IMR-90 (cell line): ENCODE measurements around the gene SUN1. TPM values are rescaled to one million over a fixed set of nuclear protein-coding genes. Genes with fewer than 3 reads are reported as not detected.

ENCODE experiments used
- ATAC-seq: fragments of 200-7000 bp; cut with Tn5 transposase; 2 replicates; pipeline ENCODE4 v1.9.1; 2020; ENCODE audit warnings: low read depth, mild to moderate bottlenecking, moderate library complexity
- BruUV-seq: library from RNA; stranded (reverse); fragments of 400-500 nt; replicated peaks from 2 replicates; lab custom pipeline; 2021; lab: Mats Ljungman, UMichigan
- CTCF ChIA-PET: fragments of 300-600 bp; formaldehyde crosslinking; extraction: SDS; loops from one replicate; lab custom pipeline; 2021; ENCODE audit warnings: antibody characterized with exemption; lab: Yijun Ruan, JAX
- POLR2A ChIA-PET: fragments of 300-600 bp; sonication (Branson Sonifier 250); formaldehyde crosslinking; loops from one replicate; lab custom pipeline; 2022; ENCODE audit warnings: antibody characterized with exemption; ENCODE audit not compliant: unreplicated experiment; lab: Charles Lee
- DNase-seq: peaks from one replicate; pipeline ENCODE4 v3.0.0; 2013
- H2AFZ ChIP-seq: replicated peaks from 2 replicates; pipeline ENCODE3; 2013; ENCODE audit warnings: low read length, mild to moderate bottlenecking; ENCODE audit not compliant: poor library complexity
- H2AK5ac ChIP-seq: 2 replicates; pipeline ENCODE4 v1.6.1; 2013; ENCODE audit warnings: low read depth, low read length, inconsistent platforms
- H2AK9ac ChIP-seq: replicated peaks from 2 replicates; pipeline ENCODE3; 2013; ENCODE audit warnings: mild to moderate bottlenecking, low read depth, low read length, moderate library complexity; ENCODE audit not compliant: poor library complexity
- H2BK120ac ChIP-seq: 2 replicates; pipeline ENCODE4 v1.6.1; 2013; ENCODE audit warnings: low read depth, low read length, inconsistent platforms
- H2BK15ac ChIP-seq: 3 replicates; pipeline ENCODE4 v1.6.1; 2013; ENCODE audit warnings: low read depth, low read length, inconsistent platforms
- H2BK20ac ChIP-seq: 2 replicates; pipeline ENCODE4 v1.6.1; 2013; ENCODE audit warnings: low read depth, mild to moderate bottlenecking, inconsistent platforms, low read length, moderate library complexity
- H2BK5ac ChIP-seq: 2 replicates; pipeline ENCODE4 v1.6.1; 2013; ENCODE audit warnings: mild to moderate bottlenecking, low read depth, low read length, inconsistent platforms; ENCODE audit not compliant: poor library complexity, severe bottlenecking
- H3K14ac ChIP-seq: replicated peaks from 2 replicates; pipeline ENCODE4 v1.6.1; 2013; ENCODE audit warnings: low read depth, low read length, inconsistent platforms
- H3K18ac ChIP-seq: 2 replicates; pipeline ENCODE4 v1.6.1; 2013; ENCODE audit warnings: low read depth, low read length, control low read depth
- H3K23ac ChIP-seq: 2 replicates; pipeline ENCODE4 v1.6.1; 2013; ENCODE audit warnings: low read depth, low read length, inconsistent platforms
- H3K27ac ChIP-seq: 2 replicates; pipeline ENCODE4 v1.5.1; 2013; ENCODE audit warnings: mild to moderate bottlenecking, control low read depth, low read length; ENCODE audit not compliant: insufficient read depth
- H3K27me3 ChIP-seq: 2 replicates; pipeline ENCODE4 v1.6.1; 2013; ENCODE audit warnings: low read length; ENCODE audit not compliant: control insufficient read depth, insufficient read depth
- H3K36me3 ChIP-seq: 2 replicates; pipeline ENCODE4 v1.6.1; 2013; ENCODE audit warnings: low read length, mixed read lengths; ENCODE audit not compliant: control insufficient read depth, insufficient read depth
- H3K4ac ChIP-seq: 2 replicates; pipeline ENCODE4 v1.6.1; 2013; ENCODE audit warnings: low read depth, low read length, inconsistent platforms
- H3K4me1 ChIP-seq: 2 replicates; pipeline ENCODE4 v1.6.1; 2013; ENCODE audit warnings: low read length, mixed read lengths; ENCODE audit not compliant: control insufficient read depth, insufficient read depth
- H3K4me2 ChIP-seq: 2 replicates; pipeline ENCODE4 v1.6.1; 2013; ENCODE audit warnings: low read depth, mild to moderate bottlenecking, control low read depth, low read length, moderate library complexity
- H3K4me3 ChIP-seq: 2 replicates; pipeline ENCODE4 v1.5.1; 2013; ENCODE audit warnings: low read depth, mild to moderate bottlenecking, control low read depth, low read length, moderate library complexity; ENCODE audit not compliant: insufficient read depth
- H3K56ac ChIP-seq: 2 replicates; pipeline ENCODE4 v1.6.1; 2013; ENCODE audit warnings: low read length, inconsistent platforms; ENCODE audit not compliant: insufficient read depth; ENCODE audit errors: extremely low read depth
- H3K79me1 ChIP-seq, 2 experiments: 2 replicates each; pipeline ENCODE4 v1.6.1; 2013; ENCODE audit warnings: low read length in 2 of 2, inconsistent platforms in 1 of 2, low read depth in 1 of 2
- H3K9ac ChIP-seq: 2 replicates; pipeline ENCODE4 v1.6.1; 2013; ENCODE audit warnings: low read depth, low read length, control low read depth
- H3K9me1 ChIP-seq: 2 replicates; pipeline ENCODE4 v1.6.1; 2013; ENCODE audit warnings: low read length, inconsistent platforms; ENCODE audit not compliant: insufficient read depth
- H3K9me3 ChIP-seq: 2 replicates; pipeline ENCODE4 v1.6.1; 2013; ENCODE audit warnings: low read length; ENCODE audit not compliant: control insufficient read depth, insufficient read depth
- H4K20me1 ChIP-seq: 2 replicates; pipeline ENCODE4 v1.6.1; 2013; ENCODE audit warnings: low read length, inconsistent platforms; ENCODE audit not compliant: insufficient read depth
- H4K5ac ChIP-seq: 2 replicates; pipeline ENCODE4 v1.6.1; 2013; ENCODE audit warnings: mild to moderate bottlenecking, low read depth, low read length, control low read depth
- H4K8ac ChIP-seq, 2 experiments: 2 replicates each; pipeline ENCODE4 v1.6.1; 2013; ENCODE audit warnings: low read depth in 2 of 2, low read length in 2 of 2, control low read depth in 1 of 2, inconsistent platforms in 1 of 2
- H4K91ac ChIP-seq: 2 replicates; pipeline ENCODE4 v1.6.1; 2013; ENCODE audit warnings: low read depth, low read length, inconsistent platforms; ENCODE audit not compliant: insufficient read depth
- BHLHE40 ChIP-seq: fragments of 150-350 bp; IDR thresholded peaks from 2 replicates; pipeline ENCODE4 v1.6.1; 2016; ENCODE audit warnings: mild to moderate bottlenecking, low read depth, low read length
- CEBPB ChIP-seq: IDR thresholded peaks from 2 replicates; pipeline ENCODE4 v1.6.1; 2012; ENCODE audit warnings: low read depth, low read length, improper control_type of control experiment
- CHD1 ChIP-seq: IDR thresholded peaks from 2 replicates; pipeline ENCODE4 v1.6.1; 2012; ENCODE audit warnings: low read depth, low read length, improper control_type of control experiment
- FOS ChIP-seq: fragments of 150-350 bp; IDR thresholded peaks from 2 replicates; pipeline ENCODE4 v1.6.1; 2016; ENCODE audit warnings: low read depth, low read length
- MAFK ChIP-seq: IDR thresholded peaks from 2 replicates; pipeline ENCODE4 v1.6.1; 2012; ENCODE audit warnings: low read depth, low read length, improper control_type of control experiment
- MAZ ChIP-seq: IDR thresholded peaks from 2 replicates; pipeline ENCODE4 v1.6.1; 2012; ENCODE audit warnings: low read depth, mild to moderate bottlenecking, low read length, improper control_type of control experiment, moderate library complexity, borderline replicate concordance
- MXI1 ChIP-seq: IDR thresholded peaks from 2 replicates; pipeline ENCODE4 v1.6.1; 2012; ENCODE audit warnings: low read depth, mild to moderate bottlenecking, low read length, moderate library complexity, borderline replicate concordance
- NFE2L2 ChIP-seq: fragments of 150-350 bp; IDR thresholded peaks from 2 replicates; pipeline ENCODE4 v1.6.1; 2016; ENCODE audit warnings: low read depth, mild to moderate bottlenecking, low read length
- POLR2A ChIP-seq: IDR thresholded peaks from 2 replicates; pipeline ENCODE4 v1.6.1; 2012; ENCODE audit warnings: mild to moderate bottlenecking, low read depth, low read length
- RAD21 ChIP-seq: IDR thresholded peaks from 2 replicates; pipeline ENCODE4 v1.6.1; 2012; ENCODE audit warnings: low read length, improper control_type of control experiment
- RCOR1 ChIP-seq: IDR thresholded peaks from 2 replicates; pipeline ENCODE4 v1.6.1; 2012; ENCODE audit warnings: mild to moderate bottlenecking, low read length, improper control_type of control experiment; ENCODE audit not compliant: insufficient replicate concordance
- RFX5 ChIP-seq: IDR thresholded peaks from 2 replicates; pipeline ENCODE4 v1.8.0; 2012; ENCODE audit warnings: low read depth, mild to moderate bottlenecking, low read length, moderate library complexity
- SMC3 ChIP-seq: fragments of 150-350 bp; IDR thresholded peaks from 2 replicates; pipeline ENCODE4 v1.6.1; 2016; ENCODE audit warnings: low read depth, mild to moderate bottlenecking, antibody characterized with exemption, low read length, moderate library complexity
- WGBS, 2 experiments: methylation state at CpG; one replicate each; pipeline versions ENCODE4 v1.1.5 to v1.1.7; 2013; ENCODE audit warnings: missing lambda C conversion rate in 2 of 2; ENCODE audit not compliant: insufficient read length in 1 of 2; ENCODE audit errors: extremely low coverage in 2 of 2; 5-methylcytosine and 5-hydroxymethylcytosine counted together
- dilution Hi-C: fragments of 300-500 bp; cut with HindIII; formaldehyde crosslinking; loops from one replicate; pipeline ENCODE4 v1.14.3; 2018; ENCODE audit warnings: low sequenced_read_pairs; ENCODE audit not compliant: unreplicated experiment
- in situ Hi-C: fragments of 300-500 bp; cut with MboI; formaldehyde crosslinking; loops from 3 replicates; pipeline ENCODE4 v1.14.3; 2019; ENCODE audit warnings: low sequenced_read_pairs, inconsistent platforms, mixed read lengths
- intact Hi-C: fragments of 100-400 bp; cut with micrococcal nuclease; formaldehyde crosslinking; loops from 2 replicates; pipeline ENCODE4 v1.10.0; 2022
- polyA plus RNA-seq, 3 experiments: library from polyadenylated mRNA; depleted of rRNA; stranded (reverse); fragments of >200 nt; gene quantifications; 2 replicates each; pipeline ENCODE4 v1.2.3, GENCODE V29; 2012; ENCODE audit warnings: low replicate concordance in 1 of 3
- total RNA-seq: library from RNA; depleted of rRNA; stranded (reverse); fragments of >200 nt; gene quantifications from 2 replicates; pipeline ENCODE4 v1.2.3, GENCODE V29; 2012
- TF ChIP-seq, protein P1 (sequence below): fragments of 150-350 bp; IDR thresholded peaks from 2 replicates; pipeline ENCODE4 v1.6.1; 2017; ENCODE audit warnings: mild to moderate bottlenecking, antibody characterized with exemption, low read length, low read depth
- TF ChIP-seq, protein P2 (sequence below): fragments of 150-350 bp; IDR thresholded peaks from 2 replicates; pipeline ENCODE4 v1.6.1; 2016; ENCODE audit warnings: low read depth, mild to moderate bottlenecking, low read length, moderate library complexity, borderline replicate concordance
- TF ChIP-seq, protein P3 (sequence below): conservative IDR thresholded peaks from 2 replicates; pipeline ENCODE4 v1.5.1; 2012; ENCODE audit warnings: mild to moderate bottlenecking, low read depth, low read length, improper control_type of control experiment

SUN1 gene
- total and polyA plus RNA-seq, 2 of the 4 experiments (the other 2 are of a cell fraction), result 113 to 239 TPM

DNA sequence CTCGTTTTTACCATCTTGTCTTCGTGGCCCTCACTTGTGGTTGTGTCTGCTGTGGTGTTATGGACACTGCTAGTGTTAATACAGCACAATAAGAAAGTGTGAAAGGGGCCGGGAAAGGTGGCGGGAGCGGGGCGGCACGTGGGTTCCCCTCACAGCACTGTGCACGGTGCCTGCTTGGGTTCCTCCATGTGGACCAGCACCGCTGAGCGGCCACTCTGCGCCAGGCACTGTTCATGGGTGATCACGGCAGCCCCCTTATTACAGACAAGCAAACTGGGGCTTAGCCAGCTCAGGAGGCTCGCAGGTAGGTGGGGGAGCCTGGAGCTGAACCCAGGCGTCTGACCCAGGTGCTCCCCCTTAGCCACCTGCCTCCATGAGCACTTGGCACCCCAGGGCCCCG lies 12.2 kb downstream of the SUN1 start:
- no peak overlapping the region for H4K91ac ChIP-seq
- H3K27me3 ChIP-seq, result no peaks in the 10 kb centered on the region
- no peak overlapping the region for H3K27ac ChIP-seq
- POLR2A ChIA-PET, result no interaction called here
- H3K14ac ChIP-seq, result no peak overlapping the region
- no peak overlapping the region for H2BK5ac ChIP-seq
- dilution Hi-C loops, result no loop called here
- no peak overlapping the region for H4K8ac ChIP-seq
- no TSS peak for BruUV-seq
- no peak overlapping the region for H2BK15ac ChIP-seq
- H2AK5ac ChIP-seq, result no peak overlapping the region
- in situ Hi-C loops, result no loop called here
- H3K18ac ChIP-seq, result no peak overlapping the region
- peaks cover 15% of the 10 kb centered on the region; the same call in 1 of the 2 replicates for H4K20me1 ChIP-seq
- no peak overlapping the region for H3K4ac ChIP-seq
- H4K5ac ChIP-seq, result no peak overlapping the region
- intact Hi-C loops, result no loop called here
- TF ChIP-seq RFX5 (no peak), POLR2A (no peak), NFE2L2 (no peak), CEBPB (no peak), MAFK (no peak), FOS (no peak), RAD21 (no peak), RCOR1 (no peak), SMC3 (no peak), CHD1 (no peak), MAZ (no peak), MXI1 (no peak), BHLHE40 (no peak)
- TF ChIP-seq, protein P1, sequence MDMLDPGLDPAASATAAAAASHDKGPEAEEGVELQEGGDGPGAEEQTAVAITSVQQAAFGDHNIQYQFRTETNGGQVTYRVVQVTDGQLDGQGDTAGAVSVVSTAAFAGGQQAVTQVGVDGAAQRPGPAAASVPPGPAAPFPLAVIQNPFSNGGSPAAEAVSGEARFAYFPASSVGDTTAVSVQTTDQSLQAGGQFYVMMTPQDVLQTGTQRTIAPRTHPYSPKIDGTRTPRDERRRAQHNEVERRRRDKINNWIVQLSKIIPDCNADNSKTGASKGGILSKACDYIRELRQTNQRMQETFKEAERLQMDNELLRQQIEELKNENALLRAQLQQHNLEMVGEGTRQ, result no peak
- TF ChIP-seq, protein P2, sequence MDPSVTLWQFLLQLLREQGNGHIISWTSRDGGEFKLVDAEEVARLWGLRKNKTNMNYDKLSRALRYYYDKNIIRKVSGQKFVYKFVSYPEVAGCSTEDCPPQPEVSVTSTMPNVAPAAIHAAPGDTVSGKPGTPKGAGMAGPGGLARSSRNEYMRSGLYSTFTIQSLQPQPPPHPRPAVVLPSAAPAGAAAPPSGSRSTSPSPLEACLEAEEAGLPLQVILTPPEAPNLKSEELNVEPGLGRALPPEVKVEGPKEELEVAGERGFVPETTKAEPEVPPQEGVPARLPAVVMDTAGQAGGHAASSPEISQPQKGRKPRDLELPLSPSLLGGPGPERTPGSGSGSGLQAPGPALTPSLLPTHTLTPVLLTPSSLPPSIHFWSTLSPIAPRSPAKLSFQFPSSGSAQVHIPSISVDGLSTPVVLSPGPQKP, result no peak
- TF ChIP-seq, protein P3, sequence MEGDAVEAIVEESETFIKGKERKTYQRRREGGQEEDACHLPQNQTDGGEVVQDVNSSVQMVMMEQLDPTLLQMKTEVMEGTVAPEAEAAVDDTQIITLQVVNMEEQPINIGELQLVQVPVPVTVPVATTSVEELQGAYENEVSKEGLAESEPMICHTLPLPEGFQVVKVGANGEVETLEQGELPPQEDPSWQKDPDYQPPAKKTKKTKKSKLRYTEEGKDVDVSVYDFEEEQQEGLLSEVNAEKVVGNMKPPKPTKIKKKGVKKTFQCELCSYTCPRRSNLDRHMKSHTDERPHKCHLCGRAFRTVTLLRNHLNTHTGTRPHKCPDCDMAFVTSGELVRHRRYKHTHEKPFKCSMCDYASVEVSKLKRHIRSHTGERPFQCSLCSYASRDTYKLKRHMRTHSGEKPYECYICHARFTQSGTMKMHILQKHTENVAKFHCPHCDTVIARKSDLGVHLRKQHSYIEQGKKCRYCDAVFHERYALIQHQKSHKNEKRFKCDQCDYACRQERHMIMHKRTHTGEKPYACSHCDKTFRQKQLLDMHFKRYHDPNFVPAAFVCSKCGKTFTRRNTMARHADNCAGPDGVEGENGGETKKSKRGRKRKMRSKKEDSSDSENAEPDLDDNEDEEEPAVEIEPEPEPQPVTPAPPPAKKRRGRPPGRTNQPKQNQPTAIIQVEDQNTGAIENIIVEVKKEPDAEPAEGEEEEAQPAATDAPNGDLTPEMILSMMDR, result no peak
- H3K9me1 ChIP-seq, result peaks cover 4% of the 10 kb centered on the region
- no peak overlapping the region for H3K4me2 ChIP-seq
- no peak overlapping the region for H3K4me3 ChIP-seq
- CTCF ChIA-PET, result no interaction called here
- H2AFZ ChIP-seq, result peak overlapping the region; percentile 11
- H3K36me3 ChIP-seq, result peaks cover 44% of the 10 kb centered on the region
- H3K9ac ChIP-seq, result no peak overlapping the region
- WGBS, 2 experiments, result 86% methylated on average over 1 of the region's 15 CpGs; no CpG with 5 or more reads in 1 of the 2 experiments
- H3K4me1 ChIP-seq, result peaks cover 5% of the 10 kb centered on the region; the same call in 1 of the 2 replicates
- no peak overlapping the region for H2BK120ac ChIP-seq
- DNase-seq (no peak), ATAC-seq (no peak)
- H3K23ac ChIP-seq, result no peak overlapping the region
- H2AK9ac ChIP-seq, result peak overlapping the region; percentile 58
- H2BK20ac ChIP-seq, result no peak overlapping the region
- H3K9me3 ChIP-seq, result no peaks in the 10 kb centered on the region
- H3K56ac ChIP-seq, result no peak overlapping the region
- peaks cover 28 to 59% of the 10 kb centered on the region in 2 experiments for H3K79me1 ChIP-seq
